EH (cell line): ENCODE measurements around the gene FGD1.

ENCODE experiments used
- DNase-seq: peaks from one replicate; pipeline ENCODE4 v3.0.0-alpha.2; 2015; ENCODE audit warnings: low read depth

FGD1 gene

DNA sequence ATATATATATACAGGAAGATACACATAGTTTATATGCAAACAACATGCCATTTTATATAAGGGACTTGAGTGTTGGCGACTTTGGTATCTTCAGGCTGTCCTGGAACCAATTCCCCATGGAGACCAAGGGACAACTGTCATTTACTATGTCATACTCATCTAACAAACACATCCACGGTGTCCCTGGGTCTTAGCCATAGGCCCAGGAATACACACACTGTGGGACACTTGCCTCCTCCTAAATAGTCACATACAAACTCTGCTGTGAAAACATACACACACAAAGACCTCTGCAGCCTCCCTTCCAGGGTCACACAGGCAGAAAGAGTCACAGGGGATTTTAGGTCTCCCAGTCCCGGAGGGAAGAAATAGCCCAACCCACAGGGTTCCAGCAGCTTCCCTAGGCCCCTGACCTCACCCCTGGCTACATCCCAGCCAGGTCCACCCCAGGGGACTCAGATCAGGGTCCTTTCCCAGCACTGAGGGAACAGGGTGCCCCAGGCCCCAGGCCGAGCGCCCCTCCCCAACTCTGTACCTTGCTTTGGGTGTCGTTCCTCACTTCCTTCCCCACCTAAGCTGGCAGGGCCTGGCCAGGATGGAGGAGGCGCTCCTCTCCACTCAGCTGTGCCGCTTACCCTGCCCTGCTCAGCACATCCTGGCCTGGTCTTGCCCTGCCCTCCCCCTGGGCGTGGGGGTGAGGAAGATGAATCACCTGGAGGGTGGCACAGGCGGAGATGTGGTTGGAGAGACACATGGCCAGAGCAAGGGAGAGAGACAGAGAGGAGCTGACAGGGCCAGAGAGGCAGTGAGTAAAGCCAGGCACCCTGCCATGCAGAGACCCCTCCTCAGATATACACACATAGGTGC lies 21.8 kb downstream of the FGD1 start:
- DNase-seq, result no peak

DNA sequence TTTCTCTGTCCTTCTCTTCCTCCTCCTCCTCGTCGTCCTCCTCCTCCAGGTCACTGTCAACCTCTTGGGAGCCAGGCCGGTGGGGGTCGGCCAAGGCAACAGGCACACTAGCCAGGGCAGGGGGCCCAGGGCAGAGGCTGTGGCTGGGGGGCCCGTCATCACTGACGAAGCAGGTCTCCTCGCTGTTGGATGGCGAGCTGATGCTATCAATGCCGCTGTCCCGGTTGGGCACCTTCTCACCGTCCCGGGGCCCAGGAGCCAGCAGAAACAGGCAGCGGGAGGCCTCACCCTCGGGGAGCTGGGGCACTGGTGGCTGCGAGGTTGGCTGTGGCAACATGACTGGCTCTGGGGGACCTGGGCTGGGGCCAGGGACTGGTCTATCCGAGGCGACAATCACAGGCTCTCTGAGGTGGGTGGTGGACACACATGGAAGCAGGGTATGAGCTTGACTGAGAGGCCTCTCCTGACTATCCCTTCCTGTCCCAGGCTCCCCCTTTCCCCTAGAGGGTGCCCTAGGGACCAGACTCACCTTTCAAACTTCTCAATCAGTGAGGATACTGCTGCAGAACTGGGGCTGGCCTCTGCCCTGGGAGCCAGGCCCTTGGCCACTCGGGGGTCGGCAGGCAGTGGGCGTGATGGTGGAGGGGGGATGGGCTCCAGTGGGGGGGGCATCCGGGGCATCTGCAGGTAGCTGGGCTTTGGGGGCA lies 25.8 kb downstream of the FGD1 start:
- no peak for DNase-seq

- DNase-seq, result peak; percentile 37
Observed at GRCh38 chrX:54452920-54453319, 43.1 kb downstream of the FGD1 start.

DNA sequence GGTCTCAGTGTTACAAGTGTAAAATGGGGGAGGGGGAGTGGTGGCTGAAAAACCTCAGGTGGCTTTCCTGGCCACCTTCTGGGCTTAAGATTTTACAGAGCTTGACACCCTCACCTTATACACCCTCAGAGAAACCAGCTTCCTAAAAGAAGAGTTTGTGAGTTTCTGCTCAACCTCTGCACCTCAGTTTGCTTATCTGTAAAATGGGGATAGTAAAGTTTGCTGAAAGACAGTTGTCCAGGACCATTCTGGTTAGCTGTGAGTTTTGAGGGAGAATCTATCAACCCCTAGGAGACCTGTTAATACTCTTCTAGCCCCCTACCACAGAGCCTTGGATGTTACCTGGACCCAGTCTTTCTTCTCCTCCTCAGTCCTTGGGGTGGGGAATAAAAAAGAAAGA lies 46.1 kb downstream of the FGD1 start:
- no peak for DNase-seq

DNA sequence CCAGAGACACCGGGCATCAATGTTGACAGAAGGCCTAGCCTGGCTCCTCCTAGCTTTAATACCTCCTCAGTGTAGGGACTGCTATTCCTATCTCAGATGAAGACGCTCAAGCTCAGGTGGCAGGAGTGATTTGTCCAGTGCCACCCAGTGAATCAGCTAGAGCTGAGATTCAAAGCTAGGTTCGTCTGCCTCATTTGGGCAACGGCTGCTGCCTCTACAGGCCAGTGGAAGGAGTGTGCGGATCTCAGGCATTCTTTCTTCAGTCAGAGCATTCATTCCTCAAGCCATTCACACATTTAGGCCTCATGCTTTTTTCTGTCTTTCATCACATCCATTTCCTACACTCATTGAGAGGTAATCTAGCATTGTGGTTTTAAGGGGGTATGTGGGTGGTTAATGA lies 48.6 kb downstream of the FGD1 start:
- DNase-seq, result peak; percentile 6

GRCh38 chrX:54446084-54446483 lies 50.0 kb downstream of the FGD1 start:
- no peak for DNase-seq

DNA sequence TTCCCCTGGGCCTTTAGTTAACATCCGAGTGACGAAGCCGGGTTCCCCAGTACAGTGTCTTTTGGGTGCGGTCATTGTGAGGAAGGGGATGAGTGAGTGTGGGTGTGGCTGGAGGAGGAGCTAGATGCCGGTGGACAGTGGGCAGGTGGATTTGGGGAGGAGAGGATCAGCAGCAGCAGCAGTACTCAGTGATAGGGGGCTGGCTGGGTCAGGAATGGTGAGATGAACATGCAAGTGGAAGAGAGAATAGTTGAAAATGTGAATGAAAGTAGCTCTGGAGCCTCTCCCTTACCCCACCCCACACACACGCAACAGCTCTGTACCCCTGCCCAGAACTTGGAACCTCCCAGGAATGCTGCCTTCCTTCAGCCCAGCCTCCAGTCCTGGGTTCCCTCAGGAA lies 51.3 kb downstream of the FGD1 start:
- no peak for DNase-seq

DNA sequence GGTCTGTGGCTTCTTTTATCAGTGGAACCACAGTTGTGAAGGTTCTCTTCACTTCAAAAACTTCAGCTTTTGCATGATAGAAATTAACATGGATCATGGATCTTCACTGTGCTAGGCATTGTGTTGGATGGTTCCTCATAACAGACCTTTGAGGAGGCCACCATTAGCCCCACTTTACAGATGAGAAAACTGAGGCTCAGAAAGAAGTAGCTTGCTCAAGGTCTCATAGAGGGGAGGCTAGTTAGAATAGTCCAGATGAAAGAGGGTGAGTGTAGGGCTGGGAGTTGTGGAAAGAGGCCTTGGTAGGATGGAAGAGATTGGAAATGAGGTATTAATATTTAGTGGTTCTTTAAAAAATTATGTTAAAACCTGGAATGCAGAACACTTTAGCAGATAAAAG lies 53.2 kb downstream of the FGD1 start:
- no peak for DNase-seq

DNA sequence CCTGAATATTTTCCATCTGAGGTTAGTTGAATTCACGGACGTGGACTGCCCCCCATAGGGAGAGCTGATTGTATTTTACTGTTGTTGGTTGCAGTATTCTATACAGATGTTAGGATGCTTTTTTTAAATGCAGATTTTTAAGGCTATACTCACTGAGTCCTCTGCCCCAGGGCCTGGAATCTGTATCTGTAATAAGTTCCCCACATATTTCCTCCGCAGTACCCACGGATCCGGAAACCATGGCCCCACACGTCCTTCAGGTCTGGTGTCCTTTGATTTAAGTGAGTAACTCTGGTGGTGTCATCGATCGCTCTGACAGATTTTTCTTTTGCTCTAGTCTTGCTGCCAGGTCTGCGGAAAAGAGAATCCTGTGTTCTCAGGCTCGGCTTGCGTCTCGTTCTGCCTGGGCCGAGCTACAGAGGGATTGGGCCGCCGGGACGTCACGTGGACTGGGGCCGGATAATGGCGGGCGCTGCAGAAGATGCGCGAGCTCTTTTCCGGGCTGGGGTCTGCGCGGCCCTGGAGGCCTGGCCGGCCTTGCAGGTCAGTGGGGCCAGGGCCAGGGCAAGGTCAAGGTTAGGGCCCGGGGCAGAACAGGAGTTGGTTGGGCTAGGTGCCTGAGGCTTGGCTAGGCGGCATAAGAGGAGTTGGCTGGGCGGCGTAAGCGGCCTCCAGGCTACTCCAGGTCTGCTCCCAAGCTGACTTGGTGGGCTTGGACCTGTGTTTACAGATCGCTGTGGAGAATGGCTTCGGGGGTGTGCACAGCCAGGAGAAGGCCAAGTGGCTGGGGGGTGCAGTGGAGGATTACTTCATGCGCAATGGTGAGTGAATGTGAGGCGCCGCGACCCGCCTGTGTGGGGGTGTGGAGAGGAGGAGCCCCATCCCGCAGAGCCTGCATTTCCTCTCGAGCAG lies 55.8 kb downstream of the FGD1 start, which contains the start of gene TSR2:
Gene TSR2 (plus strand): TSS at position 445 of the 912 bp plus-strand sequence. CDS start 18 bp downstream, at position 463.
- peak; percentile 87 for DNase-seq

- DNase-seq, result no peak
Observed at GRCh38 chrX:54435121-54435520, 60.9 kb downstream of the FGD1 start.

GRCh38 chrX:54430519-54430918 lies 65.5 kb downstream of the FGD1 start:
- no peak for DNase-seq

DNA sequence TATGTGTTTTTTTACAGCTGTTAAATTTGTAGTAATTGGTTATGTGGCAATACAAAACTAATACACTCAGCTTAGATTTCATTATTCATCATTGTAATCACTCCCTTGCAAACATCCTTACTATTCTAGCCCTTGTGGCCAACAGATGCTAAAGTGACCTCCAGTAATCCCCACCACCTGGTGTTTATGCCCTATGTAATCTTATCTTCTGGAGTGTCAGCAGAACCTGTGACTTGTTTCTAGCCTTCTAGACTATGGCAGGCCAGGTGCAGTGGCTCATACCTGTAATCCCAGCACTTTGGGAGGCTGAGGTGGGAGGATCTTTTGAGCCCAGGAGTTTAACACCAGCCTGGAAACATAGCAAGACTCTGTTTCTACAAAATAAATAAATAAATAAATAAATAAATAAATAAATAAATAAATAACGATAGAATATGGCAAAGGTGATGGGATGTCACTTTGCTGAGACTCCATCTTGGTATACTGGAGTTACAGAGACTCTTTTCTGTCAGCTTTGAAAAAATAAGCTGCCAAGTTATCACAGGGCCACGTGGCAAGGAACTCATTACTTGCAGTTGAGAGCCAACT lies 68.1 kb downstream of the FGD1 start:
- no peak for DNase-seq

- peak; percentile 13 for DNase-seq
Observed at GRCh38 chrX:54423161-54423888, 72.7 kb downstream of the FGD1 start.

DNA sequence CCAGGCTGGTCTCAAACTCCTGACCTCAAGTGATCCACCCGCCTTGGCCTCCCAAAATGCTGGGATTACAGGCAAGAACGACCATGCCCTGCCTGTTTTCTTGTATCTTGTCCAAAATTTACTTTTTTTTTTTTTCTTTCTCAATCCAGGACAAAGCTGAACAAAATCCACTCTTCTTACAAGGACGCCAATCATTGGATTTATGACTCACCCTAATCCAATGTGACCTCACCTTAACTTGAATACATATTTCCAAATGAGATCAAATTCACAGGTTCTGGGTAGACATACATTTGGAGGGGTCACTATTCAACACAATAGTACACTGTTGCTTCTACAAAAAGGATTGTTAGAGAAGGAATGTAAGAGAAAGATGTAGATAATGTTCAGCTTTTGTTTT lies 73.9 kb downstream of the FGD1 start:
- DNase-seq, result no peak

DNA sequence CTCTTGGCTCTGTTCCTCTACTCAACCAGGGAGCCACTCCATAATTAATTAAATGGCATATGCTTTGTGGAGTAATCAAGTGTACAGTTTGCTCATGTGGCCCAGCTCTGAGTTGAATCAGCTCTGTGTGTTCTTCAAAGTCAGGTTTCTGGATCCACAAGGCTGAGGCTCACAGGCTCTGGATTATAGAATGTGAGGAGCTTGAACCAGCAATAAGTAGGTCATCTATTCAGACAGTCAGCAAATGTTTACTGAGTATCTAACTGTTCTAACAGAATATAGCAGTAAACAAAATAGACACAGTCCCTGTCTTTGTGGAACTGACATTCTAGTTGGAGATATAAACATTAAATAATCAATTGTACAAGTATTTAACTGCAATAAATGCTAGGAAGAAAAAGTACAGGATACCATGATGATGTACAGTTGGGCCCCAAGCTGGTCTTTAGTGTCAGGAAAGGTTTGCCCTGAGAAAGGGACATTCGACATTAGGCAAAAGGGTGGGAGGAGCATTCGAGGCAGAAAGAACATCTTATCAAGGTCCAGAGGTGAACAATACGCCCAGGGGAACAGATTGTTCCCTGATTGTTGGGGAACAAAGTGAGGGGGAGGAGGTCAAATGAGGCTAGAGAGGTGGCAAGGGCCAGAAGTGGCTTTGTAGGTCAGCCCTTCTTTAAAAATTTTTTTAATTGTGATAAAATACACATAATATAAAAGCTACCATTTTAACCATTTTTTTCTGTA lies 76.3 kb downstream of the FGD1 start:
- DNase-seq, result no peak

DNA sequence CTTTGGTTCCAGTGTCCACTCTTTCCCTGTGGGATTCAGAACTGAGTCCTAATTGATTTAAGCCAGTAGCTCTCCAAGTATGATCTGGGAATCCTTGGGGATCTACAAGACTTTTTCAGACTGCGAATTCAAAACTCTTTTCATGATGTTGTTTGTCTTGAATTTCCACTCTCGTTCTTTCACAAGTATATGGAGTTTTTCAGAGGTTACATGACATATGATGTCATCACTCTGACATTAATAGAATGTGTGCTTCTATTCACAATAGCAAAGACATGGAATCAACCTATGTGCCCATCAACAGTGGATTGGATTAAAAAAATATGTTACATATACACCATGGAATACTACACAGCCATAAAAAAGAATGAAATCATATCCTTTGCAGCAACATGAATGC lies 79.1 kb downstream of the FGD1 start:
- no peak for DNase-seq

DNA sequence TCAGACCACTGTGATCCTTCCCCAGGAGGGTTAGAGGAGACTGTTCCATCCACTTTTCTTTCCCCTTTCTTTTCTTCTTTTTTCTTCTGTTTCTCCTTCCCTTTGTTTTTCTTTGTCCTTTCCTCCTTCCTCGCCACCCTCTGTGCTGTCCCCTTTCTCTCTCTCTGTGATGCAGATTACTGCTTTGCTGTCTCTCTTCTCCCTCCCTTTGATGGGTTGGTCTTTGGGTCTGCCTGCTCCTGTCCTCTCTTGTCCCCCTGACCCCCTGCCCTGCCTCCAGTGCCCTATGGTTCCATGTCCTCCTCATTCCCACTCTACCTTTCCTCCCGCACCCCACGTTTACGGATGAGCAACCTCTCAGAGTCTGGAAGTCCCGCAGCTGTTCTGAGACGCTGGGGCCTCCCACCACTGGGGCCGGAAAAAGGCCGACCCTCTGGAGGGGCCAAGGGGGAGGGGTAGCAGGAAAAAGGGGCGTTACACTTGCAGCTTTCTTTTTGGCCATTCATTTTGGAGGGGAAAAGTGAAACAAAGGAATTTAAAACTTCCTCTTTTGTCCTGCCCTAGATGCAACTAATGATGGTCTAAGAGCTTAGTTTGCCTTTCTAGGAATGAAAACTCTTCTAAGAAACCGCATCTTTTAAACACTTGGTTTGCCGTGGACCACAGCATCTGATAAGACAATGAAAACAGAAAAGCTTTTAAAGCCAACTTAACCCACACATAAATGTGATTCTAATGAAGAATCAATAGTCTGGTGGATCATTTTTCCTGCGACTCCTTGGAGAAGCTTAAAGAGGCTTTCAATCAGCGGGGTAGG lies 80.3 kb downstream of the FGD1 start:
- DNase-seq, result no peak

DNA sequence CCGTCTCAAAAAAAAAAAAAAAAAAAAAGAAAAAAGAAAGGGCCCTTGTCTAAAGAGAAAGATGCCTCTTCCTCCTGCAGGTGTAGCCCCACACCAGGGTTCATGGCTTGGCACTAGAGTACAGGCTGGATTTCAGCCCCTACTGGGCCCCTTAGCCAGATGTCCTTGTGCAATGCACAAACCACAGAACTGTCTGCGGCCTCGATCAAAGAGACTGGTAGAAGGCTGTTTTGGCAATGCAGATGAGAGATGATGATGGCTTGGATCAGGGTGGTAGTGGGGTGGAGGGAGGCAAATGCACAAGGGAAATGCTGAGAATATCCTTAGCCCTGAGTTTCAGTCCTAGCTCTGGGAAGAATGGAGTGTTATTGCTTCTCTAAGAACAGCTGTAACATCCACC lies 82.3 kb downstream of the FGD1 start:
- no peak for DNase-seq

DNA sequence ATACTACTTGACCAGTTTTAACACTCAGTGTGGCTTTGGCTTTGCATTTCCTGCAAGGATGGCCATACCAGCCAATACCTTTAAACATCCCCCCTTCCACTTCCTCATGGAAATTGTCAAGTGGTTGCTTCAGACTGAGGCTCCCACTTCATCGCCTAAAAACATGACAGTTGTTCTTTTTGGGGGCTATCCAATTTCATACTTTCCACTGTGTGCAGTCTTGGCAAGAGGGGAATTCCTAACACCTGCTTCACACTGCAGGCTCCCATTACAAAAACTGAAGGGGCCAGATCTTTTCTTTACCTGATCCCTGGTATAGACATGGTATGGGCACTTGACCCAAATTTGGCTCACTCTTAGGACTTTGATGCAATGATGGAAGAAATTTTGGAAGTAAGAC lies 84.3 kb downstream of the FGD1 start:
- no peak for DNase-seq

DNA sequence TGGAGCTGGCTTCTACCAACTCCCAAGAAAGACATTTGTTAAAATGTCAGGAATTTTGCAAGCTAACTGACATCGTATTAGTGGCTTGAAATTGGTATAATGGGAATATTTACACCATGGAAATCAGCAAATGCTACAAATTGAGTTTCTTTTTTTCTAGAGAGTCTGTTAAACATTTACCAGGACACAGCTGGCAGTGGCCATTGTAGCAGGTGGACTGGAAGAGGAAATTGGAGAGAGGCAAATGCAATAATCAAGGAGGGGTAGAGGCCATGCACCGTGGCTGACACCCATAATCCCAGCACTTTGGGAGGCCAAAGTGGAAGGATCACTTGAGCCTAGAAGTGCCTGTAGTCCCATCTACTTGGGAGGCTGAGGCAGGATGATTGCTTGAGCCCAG lies 88.8 kb downstream of the FGD1 start:
- no peak for DNase-seq
